HCT116 (cell line): ENCODE results near the gene PPM1H.
"Not testable (repeated sequence)": the region's sequence is repeated elsewhere in the genome, so short reads cannot be mapped to it uniquely, and the experiment has no call there.

Experiments used
- CTCF ChIP-seq, 3 experiments: fragments of 200-600 bp in 1 of 3; sonication (generic) in 1 of 3; IDR thresholded peaks in 2 of 3; conservative IDR thresholded peaks in 1 of 3; 2 replicates each; pipeline ENCODE4 v1.5.1; 2012 to 2017; ENCODE audit warnings: low read depth in 2 of 3, low read length in 2 of 3, antibody characterized with exemption in 1 of 3, borderline replicate concordance in 1 of 3, control low read depth in 1 of 3, mild to moderate bottlenecking in 1 of 3, mixed read lengths in 1 of 3, mixed run types in 1 of 3, moderate library complexity in 1 of 3; ENCODE audit not compliant: insufficient read depth in 1 of 3
- EGR1 ChIP-seq: IDR thresholded peaks from 2 replicates; pipeline ENCODE4 v1.6.1; 2012; ENCODE audit warnings: low read depth
- ELF1 ChIP-seq: IDR thresholded peaks from 2 replicates; pipeline ENCODE4 v1.6.1; 2012; ENCODE audit warnings: low read depth, borderline replicate concordance
- JUND ChIP-seq: IDR thresholded peaks from 2 replicates; pipeline ENCODE4 v1.6.1; 2012
- POLR2A ChIP-seq: IDR thresholded peaks from 2 replicates; pipeline ENCODE4 v1.7.0; 2011; ENCODE audit warnings: borderline replicate concordance; ENCODE audit not compliant: insufficient read depth, insufficient read length; ENCODE audit errors: extremely low read depth
- RAD21 ChIP-seq: IDR thresholded peaks from 2 replicates; pipeline ENCODE4 v1.6.1; 2012; ENCODE audit warnings: low read depth, mild to moderate bottlenecking
- SRF ChIP-seq: IDR thresholded peaks from 2 replicates; pipeline ENCODE4 v1.6.1; 2012; ENCODE audit warnings: low read depth

- peak; percentile 91 for TF ChIP-seq JUND
- TF ChIP-seq CTCF (IDR thresholded peaks at IDR 0.05 in 2 of 3, conservative IDR thresholded peaks at IDR 0.05 in 1 of 3; ENCODE audit: borderline replicate concordance in 1 of 3, insufficient read depth in 1 of 3, low read depth in 2 of 3, low read length in 2 of 3); EGR1; RAD21; POLR2A: not testable (repeated sequence)
- TF ChIP-seq SRF = peak; percentile 69
- peak; percentile 16; the same call in 1 of the 2 replicates for TF ChIP-seq ELF1
Observed at GRCh38 chr12:62966446-62966989, 31.6 kb upstream of the PPM1H start.
